Stimulated activated naive CD8-positive, alpha-beta T cell treated with anti-CD3 and anti-CD28 coated beads, Interleukin-15, Interleukin-2, amounts not matched to agents 100 U/mL and 50 U/mL, for 24 hours (primary cell): ENCODE data around the gene TFF1.
A peak's percentile ranks its signal among the peaks of the same experiment; 100 is the strongest.

ENCODE experiments used
- ATAC-seq: fragments of 150-1000 bp; cut with Tn5 transposase; one replicate; pipeline ENCODE4 v1.10.0; 2021
- DNase-seq: peaks from one replicate; pipeline ENCODE4 v3.0.0; 2021

The TFF1 gene

GRCh38 chr21:42343963-42344510 is 22.3 kb downstream of the TFF1 start:
- DNase-seq (no peak), ATAC-seq (no peak)

GRCh38 chr21:42343556-42343955 is 22.8 kb downstream of the TFF1 start:
- DNase-seq (no peak), ATAC-seq (no peak)

GRCh38 chr21:42343101-42343500 is 23.2 kb downstream of the TFF1 start:
- ATAC-seq (no peak), DNase-seq (no peak)

GRCh38 chr21:42341776-42342542 is 24.4 kb downstream of the TFF1 start:
- DNase-seq: no peak
- ATAC-seq: no peak

- ATAC-seq: no peak
- DNase-seq: no peak
These were observed 25.9 kb downstream of the TFF1 start for GRCh38 chr21:42340187-42341050.

- DNase-seq (no peak), ATAC-seq (peak; percentile 26)
These were observed 27.3 kb downstream of the TFF1 start for GRCh38 chr21:42338729-42339715.

GRCh38 chr21:42337830-42338728 is 28.3 kb downstream of the TFF1 start:
- peak; percentile 87 for DNase-seq
- ATAC-seq: peak; percentile 84

- ATAC-seq: no peak
- no peak for DNase-seq
These were observed 29.1 kb downstream of the TFF1 start for GRCh38 chr21:42337276-42337675.

- DNase-seq (no peak), ATAC-seq (no peak)
These were observed 30.3 kb downstream of the TFF1 start for GRCh38 chr21:42336054-42336453.

GRCh38 chr21:42332557-42333317 is 33.6 kb downstream of the TFF1 start:
- ATAC-seq: no peak
- DNase-seq: no peak

GRCh38 chr21:42331660-42332059 is 34.7 kb downstream of the TFF1 start:
- DNase-seq (no peak), ATAC-seq (no peak)

- ATAC-seq (no peak), DNase-seq (no peak)
These were observed 35.7 kb downstream of the TFF1 start for GRCh38 chr21:42330380-42331371.

GRCh38 chr21:42324896-42325295 is 41.4 kb downstream of the TFF1 start:
- no peak for DNase-seq

GRCh38 chr21:42321845-42322244 is 44.5 kb downstream of the TFF1 start:
- no peak for DNase-seq
- ATAC-seq: no peak

More at GRCh38 chr21:42324896-42325295, 41.4 kb downstream of the TFF1 start:
- ATAC-seq: no peak

- no peak for DNase-seq
These were observed 45.1 kb downstream of the TFF1 start for GRCh38 chr21:42321231-42321630.

GRCh38 chr21:42320791-42321190 is 45.5 kb downstream of the TFF1 start:
- ATAC-seq (no peak), DNase-seq (no peak)

More at GRCh38 chr21:42321231-42321630, 45.1 kb downstream of the TFF1 start:
- no peak for ATAC-seq

- ATAC-seq: no peak
These were observed 46.3 kb downstream of the TFF1 start for GRCh38 chr21:42319851-42320572.

GRCh38 chr21:42319376-42319775 is 47.0 kb downstream of the TFF1 start:
- ATAC-seq (no peak), DNase-seq (no peak)

More at GRCh38 chr21:42319851-42320572, 46.3 kb downstream of the TFF1 start:
- DNase-seq: no peak
